DND-41 (cell line): ENCODE measurements around the gene RELT.

Experiments used
- ATAC-seq: fragments of 200-7000 bp; cut with Tn5 transposase; 3 replicates; pipeline ENCODE4 v1.9.1; 2021; ENCODE audit warnings: low read depth; ENCODE audit not compliant: insufficient read depth
- DNase-seq: peaks from one replicate; pipeline ENCODE4 v3.0.0-alpha.2; 2020
- H2AFZ ChIP-seq: 2 replicates; pipeline ENCODE4 v1.6.0; 2012; ENCODE audit warnings: low read depth, low read length
- H3K27ac ChIP-seq: 2 replicates; pipeline ENCODE4 v1.5.1; 2012; ENCODE audit warnings: low read length, inconsistent platforms
- H3K27me3 ChIP-seq: fragments of 200-600 bp; sonication (generic); 2 replicates; pipeline ENCODE4 v1.6.0; 2012; ENCODE audit warnings: low read length, mild to moderate bottlenecking, inconsistent platforms; ENCODE audit not compliant: insufficient read depth, poor library complexity
- H3K36me3 ChIP-seq: 2 replicates; pipeline ENCODE4 v1.5.1; 2012; ENCODE audit warnings: low read length, inconsistent platforms; ENCODE audit not compliant: insufficient read depth
- H3K4me1 ChIP-seq: 2 replicates; pipeline ENCODE4 v1.5.1; 2012; ENCODE audit warnings: mild to moderate bottlenecking, low read length; ENCODE audit not compliant: insufficient read depth
- H3K4me2 ChIP-seq: 2 replicates; pipeline ENCODE4 v1.6.0; 2012; ENCODE audit warnings: mild to moderate bottlenecking, moderate library complexity, low read length, inconsistent platforms; ENCODE audit not compliant: insufficient read depth
- H3K4me3 ChIP-seq, 2 experiments: fragments of 200-600 bp in 1 of 2; shearing (Covaris generic) in 1 of 2; 2 replicates each; pipeline ENCODE4 v1.5.1; 2012 to 2016; ENCODE audit warnings: inconsistent platforms in 2 of 2, low read length in 2 of 2, mild to moderate bottlenecking in 2 of 2, low read depth in 1 of 2, moderate library complexity in 1 of 2
- H3K79me2 ChIP-seq: 2 replicates; pipeline ENCODE4 v1.6.0; 2012; ENCODE audit warnings: low read length, inconsistent platforms; ENCODE audit not compliant: insufficient read depth
- H3K9ac ChIP-seq: 2 replicates; pipeline ENCODE4 v1.6.0; 2012; ENCODE audit warnings: low read depth, mild to moderate bottlenecking, inconsistent platforms, low read length, moderate library complexity
- H3K9me3 ChIP-seq: 2 replicates; pipeline ENCODE4 v1.5.1; 2012; ENCODE audit warnings: low read length, moderate library complexity, mild to moderate bottlenecking, inconsistent platforms; ENCODE audit not compliant: insufficient read depth, severe bottlenecking
- H4K20me1 ChIP-seq: 2 replicates; pipeline ENCODE4 v1.6.0; 2012; ENCODE audit warnings: low read length; ENCODE audit not compliant: insufficient read depth
- EZH2 ChIP-seq: IDR thresholded peaks from 3 replicates; pipeline ENCODE4 v1.6.1; 2012; ENCODE audit warnings: borderline replicate concordance, low read depth, mild to moderate bottlenecking, moderate library complexity, low read length, inconsistent platforms; ENCODE audit not compliant: severe bottlenecking
- TF ChIP-seq, protein P1 (sequence below): IDR thresholded peaks from 2 replicates; pipeline ENCODE4 v1.5.1; 2012; ENCODE audit warnings: borderline replicate concordance, low read length, moderate library complexity, mild to moderate bottlenecking; ENCODE audit not compliant: poor library complexity, severe bottlenecking; ENCODE audit errors: extremely low read depth

The RELT gene

DNA sequence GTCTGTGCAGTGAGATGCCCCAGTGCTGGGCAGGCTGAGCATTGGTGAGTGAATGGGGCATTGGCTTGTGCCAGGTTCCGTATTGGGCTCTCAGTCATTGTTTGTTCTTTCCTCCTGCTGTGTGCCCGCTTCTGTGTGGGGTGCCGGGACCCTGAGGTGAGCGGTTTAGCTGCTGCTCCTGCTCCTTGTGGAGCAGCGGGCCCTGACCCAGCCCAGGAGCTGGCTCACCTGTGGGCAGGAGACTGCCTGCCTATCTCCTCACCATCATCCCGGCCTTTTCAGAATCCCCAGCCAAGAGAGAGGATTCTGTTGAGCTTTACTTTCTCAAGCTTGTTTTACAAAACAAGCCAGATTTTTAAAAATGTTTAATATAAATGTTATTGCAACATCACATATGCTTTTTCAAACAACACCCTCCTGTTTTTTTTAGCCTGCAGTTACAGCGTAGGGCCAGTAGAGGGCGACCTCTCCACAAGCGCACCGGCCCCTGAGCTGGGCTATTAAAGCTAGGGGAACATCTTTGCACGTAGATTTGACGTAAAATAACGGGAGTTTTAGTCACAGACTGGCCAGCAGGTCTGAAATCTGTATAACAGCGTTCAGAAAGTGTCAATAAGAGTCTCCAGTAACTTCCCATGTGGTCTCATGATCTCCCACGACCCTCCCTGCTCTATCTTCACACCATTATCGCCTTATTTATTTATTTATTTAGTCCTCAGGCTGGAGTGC lies 25.1 kb upstream of the RELT start:
- H3K79me2 ChIP-seq, result no peaks in the 10 kb centered on the region
- TF ChIP-seq EZH2, result no peak
- TF ChIP-seq, protein P1, sequence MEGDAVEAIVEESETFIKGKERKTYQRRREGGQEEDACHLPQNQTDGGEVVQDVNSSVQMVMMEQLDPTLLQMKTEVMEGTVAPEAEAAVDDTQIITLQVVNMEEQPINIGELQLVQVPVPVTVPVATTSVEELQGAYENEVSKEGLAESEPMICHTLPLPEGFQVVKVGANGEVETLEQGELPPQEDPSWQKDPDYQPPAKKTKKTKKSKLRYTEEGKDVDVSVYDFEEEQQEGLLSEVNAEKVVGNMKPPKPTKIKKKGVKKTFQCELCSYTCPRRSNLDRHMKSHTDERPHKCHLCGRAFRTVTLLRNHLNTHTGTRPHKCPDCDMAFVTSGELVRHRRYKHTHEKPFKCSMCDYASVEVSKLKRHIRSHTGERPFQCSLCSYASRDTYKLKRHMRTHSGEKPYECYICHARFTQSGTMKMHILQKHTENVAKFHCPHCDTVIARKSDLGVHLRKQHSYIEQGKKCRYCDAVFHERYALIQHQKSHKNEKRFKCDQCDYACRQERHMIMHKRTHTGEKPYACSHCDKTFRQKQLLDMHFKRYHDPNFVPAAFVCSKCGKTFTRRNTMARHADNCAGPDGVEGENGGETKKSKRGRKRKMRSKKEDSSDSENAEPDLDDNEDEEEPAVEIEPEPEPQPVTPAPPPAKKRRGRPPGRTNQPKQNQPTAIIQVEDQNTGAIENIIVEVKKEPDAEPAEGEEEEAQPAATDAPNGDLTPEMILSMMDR, result peak; percentile 94

DNA sequence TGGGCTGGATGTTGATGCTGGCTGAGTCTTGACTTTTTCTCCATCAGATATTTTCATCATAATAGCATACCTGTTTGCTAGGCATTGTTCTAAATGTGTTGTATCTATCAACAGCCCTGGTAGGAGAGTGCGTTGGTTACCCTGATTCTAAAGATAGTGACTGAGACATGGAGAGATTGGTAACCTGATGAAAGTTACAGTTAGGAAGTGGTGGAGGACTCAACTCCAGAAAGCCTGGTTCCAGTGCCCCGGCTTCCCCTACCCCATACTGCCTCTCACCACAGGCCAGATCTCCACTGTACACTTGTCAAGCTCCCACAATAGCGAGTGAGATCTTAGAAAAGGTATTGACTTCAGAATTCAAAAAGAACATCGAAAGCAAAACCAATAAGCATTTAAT lies 22.8 kb upstream of the RELT start:
- TF ChIP-seq, protein P1, result no peak
- no peak for TF ChIP-seq EZH2
- no peaks in the 10 kb centered on the region for H3K9me3 ChIP-seq
- H3K9ac ChIP-seq, result no peak overlapping the region
- no peak overlapping the region for H3K4me3 ChIP-seq
- peaks cover 2% of the 10 kb centered on the region; the same call in 1 of the 2 replicates for H3K4me1 ChIP-seq
- ATAC-seq, result peak; percentile 72
- no peak overlapping the region for H3K4me2 ChIP-seq
- H3K79me2 ChIP-seq, result no peaks in the 10 kb centered on the region
- no peaks in the 10 kb centered on the region for H3K27me3 ChIP-seq
- DNase-seq, result peak; percentile 29
- no peak overlapping the region for H2AFZ ChIP-seq
- H4K20me1 ChIP-seq, result no peaks in the 10 kb centered on the region
- H3K27ac ChIP-seq, result no peak overlapping the region
- no peaks in the 10 kb centered on the region for H3K36me3 ChIP-seq

More for the DNA sequence above, 25.1 kb upstream of the RELT start:
- H3K4me3 ChIP-seq, result no peak overlapping the region
- DNase-seq (peak; percentile 68), ATAC-seq (peak; percentile 74)
- H3K4me2 ChIP-seq, result no peak overlapping the region
- H4K20me1 ChIP-seq, result no peaks in the 10 kb centered on the region
- H3K36me3 ChIP-seq, result no peaks in the 10 kb centered on the region
- no peaks in the 10 kb centered on the region for H3K27me3 ChIP-seq
- H3K9me3 ChIP-seq, result no peaks in the 10 kb centered on the region
- H3K9ac ChIP-seq, result no peak overlapping the region
- peaks cover 2% of the 10 kb centered on the region; the same call in 1 of the 2 replicates for H3K4me1 ChIP-seq
- H2AFZ ChIP-seq, result 0 out of 2 replicates have a peak overlapping the region, but pooled peaks have one; percentile 50
- H3K27ac ChIP-seq, result no peak overlapping the region

DNA sequence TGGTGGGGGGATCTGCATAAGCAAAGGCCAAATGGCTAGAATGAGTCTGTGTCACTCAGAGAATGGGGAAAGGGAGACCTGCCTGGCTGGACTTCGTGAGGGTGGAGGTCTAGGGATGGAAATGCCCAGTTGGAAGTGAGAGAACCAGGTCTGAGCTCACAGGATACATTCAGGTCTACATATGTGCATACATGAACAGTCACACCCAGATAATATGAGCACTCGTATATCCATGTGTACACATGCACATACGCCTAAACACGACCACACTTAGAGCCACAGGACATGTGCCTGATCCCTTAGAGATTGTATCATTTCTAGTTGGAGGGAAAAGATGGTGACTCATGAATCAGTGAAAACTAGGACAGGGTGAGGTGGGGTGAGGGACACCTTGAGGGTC lies 21.1 kb upstream of the RELT start:
- Histone ChIP-seq H3K36me3 (no peaks in the 10 kb centered on the region), H3K27ac (no peak overlapping the region), H2AFZ (no peak overlapping the region), H3K9ac (no peak overlapping the region), H3K79me2 (no peaks in the 10 kb centered on the region), H3K4me3 (no peak overlapping the region), H3K9me3 (no peaks in the 10 kb centered on the region), H3K27me3 (no peaks in the 10 kb centered on the region), H3K4me1 (peaks cover 2% of the 10 kb centered on the region; the same call in 1 of the 2 replicates), H3K4me2 (no peak overlapping the region), H4K20me1 (peaks cover 2% of the 10 kb centered on the region; the same call in 1 of the 2 replicates)
- DNase-seq (no peak), ATAC-seq (no peak)
- no peak for TF ChIP-seq EZH2
- TF ChIP-seq, protein P1, result no peak
